Suppressor macrophage treated with lipopolysaccharide for 1 hour (primary cell): ENCODE data around the gene MAPK1.
"Not testable (repeated sequence)": the region's sequence is repeated elsewhere in the genome, so short reads cannot be mapped to it uniquely, and the experiment has no call there.

Source experiments
- DNase-seq, 3 donors: peaks; one replicate each; pipeline ENCODE4 v3.0.0-alpha.2; 2020 to 2022

Gene MAPK1

DNA sequence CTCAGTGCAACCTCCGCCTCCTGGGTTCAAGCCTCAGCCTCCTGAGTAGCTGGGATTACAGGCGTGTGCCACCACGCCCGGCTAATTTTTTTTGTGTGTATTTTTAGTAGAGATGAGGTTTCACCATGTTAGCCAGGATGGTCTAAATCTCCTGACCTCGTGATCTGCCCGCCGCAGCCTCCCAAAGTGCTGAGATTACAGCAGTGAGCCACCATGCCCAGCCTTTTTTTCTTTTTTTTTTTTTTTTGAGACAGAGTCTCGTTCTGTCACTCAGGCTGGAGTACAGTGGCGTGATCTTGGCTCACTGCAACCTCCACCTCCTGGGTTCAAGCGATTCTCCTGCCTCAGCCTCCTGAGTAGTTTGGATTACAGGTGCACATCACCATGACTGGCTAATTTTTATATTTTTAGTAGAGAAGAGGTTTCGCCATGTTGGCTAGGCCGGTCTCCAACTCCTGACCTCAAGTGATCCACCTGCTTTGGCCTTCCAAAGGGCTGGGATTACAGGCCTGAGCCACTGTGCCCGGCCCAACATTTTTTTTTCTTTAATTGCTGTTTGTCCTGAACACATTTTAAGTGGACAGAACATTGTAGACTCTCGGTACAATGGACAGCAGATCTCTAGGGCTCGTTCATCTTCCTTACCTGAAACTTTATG is 146.1 kb downstream of the MAPK1 start:
- not testable (repeated sequence) for DNase-seq

DNA sequence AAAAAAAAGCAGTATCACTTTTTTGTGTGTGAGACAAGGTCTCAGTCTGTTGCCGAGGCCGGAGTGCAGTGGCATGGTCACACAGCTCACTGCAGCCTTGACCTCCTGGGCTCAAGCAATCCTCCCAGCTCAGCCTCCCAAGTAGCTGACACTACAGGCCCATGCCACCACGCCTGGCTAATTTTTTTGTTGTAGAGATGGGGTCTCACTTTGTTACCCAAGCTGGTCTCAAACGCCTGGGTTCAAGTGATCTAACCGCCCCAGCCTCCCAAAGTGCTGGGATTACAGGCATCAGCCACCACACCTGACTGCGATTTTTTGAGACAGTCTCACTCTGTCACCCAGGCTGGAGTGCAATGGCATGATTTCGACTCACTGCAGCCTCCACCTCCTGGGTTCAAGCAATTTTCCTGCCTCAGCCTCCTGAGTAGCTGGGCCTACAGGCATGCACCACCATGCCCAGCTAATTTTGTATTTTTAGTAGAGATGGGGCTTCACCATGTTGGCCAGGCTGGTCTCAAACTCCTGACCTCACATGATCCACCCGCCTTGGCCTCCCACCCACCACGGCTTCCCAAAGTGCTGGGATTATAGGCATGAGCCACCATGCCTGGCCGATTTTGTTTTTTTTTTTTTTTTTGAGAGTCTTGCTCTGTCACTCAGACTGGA is 147.1 kb downstream of the MAPK1 start:
- not testable (repeated sequence) for DNase-seq

DNA sequence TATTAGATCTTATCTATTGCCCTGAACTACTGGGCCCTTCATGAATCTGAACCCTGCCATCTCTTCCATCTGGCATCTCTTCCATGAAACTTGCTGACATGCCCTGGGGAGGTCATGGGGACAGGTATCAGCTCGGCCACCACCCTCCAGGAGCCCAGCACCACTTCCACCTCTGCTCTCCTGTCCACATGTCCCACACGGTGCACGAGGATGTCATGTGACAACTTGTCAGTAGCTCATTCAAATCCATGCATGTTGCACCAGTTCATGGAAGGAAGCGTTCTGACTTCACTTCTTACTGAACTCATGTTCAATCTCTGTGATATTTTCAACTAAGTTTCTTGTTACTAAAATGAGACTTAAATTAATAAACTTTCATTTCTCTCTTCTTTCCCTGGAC is 148.4 kb downstream of the MAPK1 start:
- peak; percentile 42 to 52 (median 50) for DNase-seq

DNA sequence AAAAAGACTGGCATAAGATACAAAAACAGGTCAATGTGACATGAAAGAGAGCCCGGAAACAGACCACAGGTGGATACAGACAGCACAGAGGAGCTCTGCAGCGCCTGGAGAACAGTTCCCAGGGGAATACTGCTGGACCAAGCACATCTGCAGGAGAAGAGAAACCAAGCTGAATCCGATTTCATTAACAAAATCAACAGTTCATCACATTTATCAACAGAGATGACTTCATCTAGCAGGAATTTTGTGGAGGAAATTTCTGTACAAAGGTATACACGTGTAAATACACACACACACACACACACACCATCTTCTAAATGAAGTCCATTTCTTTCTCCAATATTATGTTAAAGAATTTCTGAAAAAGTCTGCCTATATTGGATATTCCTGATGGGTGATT is 148.9 kb downstream of the MAPK1 start:
- DNase-seq, result no peak

DNA sequence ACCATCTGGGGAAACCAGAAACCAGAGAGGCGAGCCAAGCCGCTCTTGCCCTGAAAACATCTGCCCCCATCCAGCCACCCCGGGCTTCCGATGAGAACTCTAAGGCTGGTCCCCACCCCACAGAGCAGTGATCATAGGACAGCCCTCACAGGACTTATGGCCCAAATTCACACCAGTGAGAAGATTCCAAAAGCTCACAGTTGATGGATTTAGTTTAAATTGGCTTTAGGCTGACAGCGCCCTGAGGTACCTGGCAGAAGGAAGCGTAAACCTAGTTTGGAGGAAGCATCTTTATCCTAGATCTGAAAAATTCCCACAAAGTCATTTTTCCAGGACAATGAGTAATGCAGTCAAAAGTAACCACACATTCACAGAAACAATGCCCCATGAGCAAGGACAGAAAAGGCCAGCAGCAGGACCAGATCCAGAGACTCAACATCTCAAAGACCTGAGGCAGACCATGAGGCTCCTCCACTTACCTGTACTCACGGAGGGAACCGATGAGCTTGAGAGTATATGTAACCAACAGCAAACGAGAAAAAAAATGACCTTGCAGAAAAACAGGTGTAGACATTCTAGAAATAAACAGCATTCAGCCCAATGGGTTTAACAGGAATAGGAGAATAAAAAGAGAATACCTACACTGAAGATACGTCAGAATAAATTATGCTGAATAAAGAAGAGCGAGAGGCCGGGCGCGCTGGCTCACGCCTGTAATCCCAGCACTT is 150.9 kb downstream of the MAPK1 start:
- DNase-seq, result not testable (repeated sequence)

DNA sequence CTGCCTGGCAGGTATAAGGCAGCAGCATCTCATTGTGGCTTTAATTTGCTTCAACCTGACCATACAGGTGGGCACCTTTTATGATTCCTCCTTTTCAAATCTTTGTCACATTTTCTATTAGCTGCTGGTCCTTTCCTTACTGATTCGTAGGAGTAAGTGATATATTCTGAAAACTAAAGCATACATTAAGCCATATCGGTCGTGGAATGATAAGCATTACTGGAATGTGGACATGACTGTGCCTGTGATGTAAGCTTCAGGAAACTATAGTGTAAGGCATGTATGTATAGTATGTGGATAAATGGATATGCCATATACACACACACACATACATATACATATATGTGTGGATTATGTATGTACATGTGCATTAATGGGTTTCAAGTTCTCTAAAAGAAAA is 152.7 kb downstream of the MAPK1 start:
- DNase-seq, result no peak

DNA sequence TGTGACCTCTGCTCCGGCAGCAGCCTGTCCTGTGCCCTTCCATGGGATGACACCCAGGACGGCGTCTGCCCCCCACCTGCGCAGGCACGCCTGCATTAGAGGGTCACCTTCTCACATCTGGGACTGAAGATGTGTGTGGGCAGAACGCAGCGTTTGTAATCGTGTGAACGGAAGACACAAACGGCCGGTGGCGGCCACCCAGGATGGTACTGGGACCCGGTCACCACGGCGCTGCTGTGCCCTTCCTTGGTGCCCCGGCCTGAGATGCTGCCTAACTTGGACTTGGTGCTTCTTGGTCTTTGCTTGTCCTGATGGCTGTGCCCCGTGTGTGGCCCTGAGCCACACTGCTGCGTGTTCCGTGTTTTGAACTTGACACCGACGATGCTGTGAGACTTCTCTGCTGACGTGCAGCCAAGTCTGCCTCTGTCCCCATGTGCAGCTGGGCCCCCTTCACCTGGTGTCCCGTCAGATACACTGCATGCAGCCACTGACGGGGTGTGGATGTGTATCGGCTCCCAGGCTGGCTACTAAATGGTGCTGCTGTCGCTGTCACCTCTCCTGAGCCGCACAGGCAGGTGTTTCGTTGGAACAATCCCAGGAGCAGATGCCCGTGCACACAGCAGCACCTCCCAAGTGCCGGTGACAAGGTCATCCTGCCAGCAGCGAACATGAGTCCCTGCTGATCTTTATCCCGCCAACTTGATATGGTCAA is 153.2 kb downstream of the MAPK1 start:
- DNase-seq, result no peak

DNA sequence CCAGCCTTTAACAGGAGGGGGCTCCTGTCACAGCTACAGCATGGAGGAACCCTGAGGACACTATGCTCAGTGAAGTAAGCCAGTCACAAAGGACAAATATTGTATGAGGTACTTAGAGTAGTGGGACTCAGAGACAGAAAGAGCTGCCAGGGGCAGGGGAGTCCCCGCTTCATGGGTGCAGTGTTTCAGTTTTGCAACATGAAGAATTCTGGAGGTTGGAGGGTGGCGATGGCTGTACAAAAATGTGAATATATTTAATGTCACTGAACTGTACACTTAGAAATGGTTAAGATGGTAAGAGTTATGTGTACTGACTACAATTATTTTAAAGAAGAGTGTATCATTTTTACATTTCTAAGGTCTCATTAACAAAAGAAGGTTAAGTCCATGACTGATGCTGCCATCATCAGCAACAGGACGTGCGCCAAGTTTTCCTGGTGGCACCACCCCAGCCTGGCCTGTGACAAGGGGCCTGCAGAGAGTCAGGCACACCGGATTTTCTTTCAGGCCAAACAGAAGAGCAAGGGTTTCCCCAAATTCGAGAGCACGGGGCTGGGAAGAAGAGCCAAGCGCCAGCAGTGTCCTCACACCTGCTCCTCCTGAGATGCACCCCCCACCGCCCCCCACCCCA is 153.9 kb downstream of the MAPK1 start:
- DNase-seq, result no peak

DNA sequence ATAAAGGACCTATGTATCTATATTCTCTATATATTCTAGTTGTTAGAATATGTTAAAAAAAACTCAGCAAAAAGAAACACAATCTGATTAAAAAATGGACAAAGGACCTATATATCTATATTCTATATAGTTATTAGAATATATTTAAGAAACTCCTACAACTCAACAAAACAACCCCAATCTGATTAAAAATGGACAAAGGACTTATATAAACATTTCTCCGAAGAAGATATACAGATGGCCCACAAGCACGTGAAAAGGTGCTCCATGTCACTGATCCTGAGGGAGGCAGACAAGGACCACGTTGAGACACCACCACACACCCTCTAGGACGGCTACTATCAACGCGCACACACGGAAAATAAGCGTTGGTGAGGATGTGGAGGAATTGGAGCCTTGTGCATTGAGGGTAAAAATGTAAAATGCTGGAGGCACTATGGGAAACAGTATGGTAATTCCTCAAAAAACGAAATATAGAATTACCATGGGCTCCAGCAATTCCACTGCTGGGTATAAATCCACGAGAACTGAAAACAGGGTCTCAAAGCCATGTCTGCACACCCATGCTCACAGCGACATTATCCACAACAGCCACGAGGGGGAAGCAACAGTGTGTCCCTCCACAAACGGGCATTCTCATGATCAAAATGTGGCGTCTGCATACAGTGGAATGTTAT is 154.6 kb downstream of the MAPK1 start:
- DNase-seq, result peak; percentile 72 to 80 (median 79)

DNA sequence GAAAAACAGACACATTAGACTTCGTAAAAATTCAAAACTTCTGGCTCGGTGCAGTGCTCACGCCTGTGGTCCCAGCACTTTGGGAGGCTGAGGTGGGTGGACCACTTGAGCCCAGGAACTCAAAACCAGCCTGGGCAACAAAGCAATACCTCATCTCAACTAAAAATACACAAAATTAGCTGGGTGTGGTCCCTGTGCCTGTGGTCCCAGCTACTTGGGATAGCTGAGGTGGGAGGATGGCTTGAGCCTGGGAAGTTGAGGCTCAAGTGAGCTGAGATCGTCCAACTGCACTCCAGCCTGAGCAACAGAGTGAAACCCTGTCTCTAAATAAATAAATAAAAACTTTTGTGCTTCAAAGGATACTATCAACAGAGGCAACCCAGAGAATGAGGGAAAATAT is 155.6 kb downstream of the MAPK1 start:
- DNase-seq, result no peak

DNA sequence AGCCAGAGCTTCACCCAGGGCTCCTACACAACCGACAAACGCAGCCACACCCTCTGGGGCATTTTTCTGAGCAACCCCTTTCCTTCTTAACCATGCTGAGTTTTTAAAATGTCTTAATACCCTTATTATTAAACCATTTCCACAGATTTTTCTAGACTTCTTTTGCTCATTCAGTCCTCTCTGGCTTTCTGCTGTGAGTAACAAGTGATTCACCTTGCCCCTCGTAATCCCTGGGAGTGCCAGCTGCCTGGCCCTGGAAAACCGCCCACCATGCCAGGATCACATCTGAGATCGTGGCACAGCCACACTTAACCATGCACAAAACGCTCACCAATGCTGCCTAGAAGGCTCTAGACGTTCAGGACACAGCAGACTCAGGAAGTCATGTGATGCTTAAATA is 157.3 kb downstream of the MAPK1 start:
- no peak for DNase-seq

DNA sequence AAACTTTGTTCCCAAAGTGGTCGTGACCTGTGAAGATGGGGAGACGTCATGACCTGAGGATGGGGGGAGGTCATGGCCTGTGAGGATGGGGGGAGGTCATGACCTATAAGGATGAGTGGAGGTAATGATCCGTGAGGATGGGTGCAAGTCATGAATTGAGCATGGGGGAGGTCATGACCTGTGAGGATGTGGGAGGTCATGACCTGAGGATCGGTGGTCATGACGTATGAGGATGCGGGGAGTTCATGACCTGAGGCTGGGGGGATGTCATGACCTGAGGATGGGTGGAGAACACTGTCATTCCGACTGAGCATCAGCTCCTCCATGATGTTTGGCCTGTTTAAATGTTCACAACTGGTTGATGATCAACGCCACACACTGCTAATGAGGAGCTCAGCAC is 157.8 kb downstream of the MAPK1 start:
- DNase-seq, result no peak

DNA sequence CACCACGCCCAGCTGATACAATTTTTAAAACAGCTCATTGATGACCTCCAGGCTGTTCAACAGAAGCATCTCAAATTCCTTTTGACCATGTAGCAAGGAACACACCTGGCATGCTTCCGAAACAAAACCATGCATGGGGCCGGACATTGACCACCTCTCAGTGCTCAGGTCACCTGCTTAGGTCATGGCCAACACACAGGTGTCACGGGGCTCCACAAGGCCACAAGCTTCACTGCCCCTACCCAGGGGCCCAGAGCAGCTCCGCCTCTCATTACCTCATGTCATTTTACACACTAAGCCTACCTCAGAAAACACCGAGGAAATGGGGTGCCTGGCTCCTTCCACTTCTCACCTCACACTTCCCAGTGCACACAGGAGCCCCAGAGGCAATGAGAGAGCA is 158.5 kb downstream of the MAPK1 start:
- DNase-seq, result no peak

DNA sequence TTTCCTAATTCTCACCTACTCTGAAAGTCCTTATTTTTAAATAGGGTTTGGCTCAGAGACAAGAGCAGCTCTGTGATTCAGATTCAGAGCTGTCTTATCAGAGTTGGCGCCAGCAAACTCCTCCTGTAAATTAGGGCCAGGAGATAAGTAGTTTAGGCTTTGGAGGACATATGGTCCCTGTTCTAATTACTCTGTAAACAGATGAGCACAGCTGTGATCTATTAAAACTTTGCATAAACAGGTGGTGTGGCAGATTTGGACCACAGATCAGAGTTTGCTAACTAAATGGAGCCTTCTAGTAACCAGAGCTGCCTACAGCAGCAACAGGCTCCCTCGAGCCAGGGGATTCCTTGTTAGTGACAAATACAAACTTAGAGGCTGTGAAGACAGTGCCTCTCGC is 159.8 kb downstream of the MAPK1 start:
- DNase-seq, result no peak
